Effector memory CD4-positive, alpha-beta T cell (primary cell): ENCODE measurements around the gene PGAM5.

Experiments used
- DNase-seq, 3 donors: peaks; one replicate each; pipeline ENCODE4 v3.0.0-alpha.2; 2020
- H3K27ac ChIP-seq: 2 replicates; pipeline ENCODE4 v1.7.0; 2013; ENCODE audit warnings: mild to moderate bottlenecking, low read length, moderate library complexity; ENCODE audit not compliant: insufficient read depth, poor library complexity, severe bottlenecking
- H3K27me3 ChIP-seq: replicated peaks from 2 replicates; pipeline ENCODE4 v1.7.0; 2013; ENCODE audit warnings: mild to moderate bottlenecking, low read length; ENCODE audit not compliant: insufficient read depth, control insufficient read depth, poor library complexity, severe bottlenecking
- H3K36me3 ChIP-seq: 2 replicates; pipeline ENCODE4 v1.7.0; 2013; ENCODE audit warnings: mild to moderate bottlenecking, low read length, moderate library complexity; ENCODE audit not compliant: control insufficient read depth, insufficient read depth
- H3K4me1 ChIP-seq: 2 replicates; pipeline ENCODE4 v1.7.0; 2013; ENCODE audit warnings: low read length, mild to moderate bottlenecking; ENCODE audit not compliant: control insufficient read depth, insufficient read depth, poor library complexity, severe bottlenecking
- H3K4me3 ChIP-seq: 2 replicates; pipeline ENCODE4 v1.7.0; 2013; ENCODE audit warnings: low read length, low read depth, mild to moderate bottlenecking; ENCODE audit not compliant: insufficient read depth, poor library complexity, severe bottlenecking
- H3K9me3 ChIP-seq: 2 replicates; pipeline ENCODE4 v1.7.0; 2013; ENCODE audit warnings: mild to moderate bottlenecking, low read length, moderate library complexity; ENCODE audit not compliant: control insufficient read depth

Gene PGAM5

GRCh38 chr12:132719141-132719953, 8.7 kb downstream of the PGAM5 start:
- Histone ChIP-seq H3K4me1 (no peaks in the 10 kb centered on the region), H3K36me3 (peaks cover 58% of the 10 kb centered on the region), H3K4me3 (no peak overlapping the region), H3K9me3 (no peaks in the 10 kb centered on the region), H3K27me3 (no peaks in the 10 kb centered on the region), H3K27ac (no peak overlapping the region)
- DNase-seq = no peak

- Histone ChIP-seq H3K9me3 (no peaks in the 10 kb centered on the region), H3K36me3 (peaks cover 58% of the 10 kb centered on the region), H3K4me3 (no peak overlapping the region), H3K27ac (no peak overlapping the region), H3K4me1 (no peaks in the 10 kb centered on the region), H3K27me3 (no peaks in the 10 kb centered on the region)
- DNase-seq = no peak
Observed at GRCh38 chr12:132719954-132720324, 9.3 kb downstream of the PGAM5 start.

GRCh38 chr12:132720606-132721345, 10.1 kb downstream of the PGAM5 start:
- no peaks in the 10 kb centered on the region for H3K9me3 ChIP-seq
- H3K4me1 ChIP-seq = no peaks in the 10 kb centered on the region
- H3K27me3 ChIP-seq = no peaks in the 10 kb centered on the region
- no peak overlapping the region for H3K4me3 ChIP-seq
- no peak for DNase-seq
- H3K27ac ChIP-seq = no peak overlapping the region
- peaks cover 59% of the 10 kb centered on the region for H3K36me3 ChIP-seq

- no peaks in the 10 kb centered on the region for H3K27me3 ChIP-seq
- H3K4me3 ChIP-seq = no peak overlapping the region
- H3K27ac ChIP-seq = no peak overlapping the region
- no peak for DNase-seq
- no peaks in the 10 kb centered on the region for H3K9me3 ChIP-seq
- no peaks in the 10 kb centered on the region for H3K4me1 ChIP-seq
- peaks cover 63% of the 10 kb centered on the region for H3K36me3 ChIP-seq
Observed at GRCh38 chr12:132723015-132723763, 12.5 kb downstream of the PGAM5 start.

GRCh38 chr12:132723764-132724140, 13.1 kb downstream of the PGAM5 start:
- H3K4me3 ChIP-seq = no peak overlapping the region
- H3K27ac ChIP-seq = no peak overlapping the region
- H3K4me1 ChIP-seq = no peaks in the 10 kb centered on the region
- DNase-seq = no peak
- no peaks in the 10 kb centered on the region for H3K27me3 ChIP-seq
- H3K9me3 ChIP-seq = no peaks in the 10 kb centered on the region
- peaks cover 66% of the 10 kb centered on the region for H3K36me3 ChIP-seq

- Histone ChIP-seq H3K27ac (no peak overlapping the region), H3K27me3 (no peaks in the 10 kb centered on the region)
- no peak for DNase-seq
Observed at GRCh38 chr12:132724506-132725241, 14.0 kb downstream of the PGAM5 start.

GRCh38 chr12:132726386-132726785, 15.7 kb downstream of the PGAM5 start:
- Histone ChIP-seq H3K4me3 (no peak overlapping the region), H3K9me3 (no peaks in the 10 kb centered on the region)

More at GRCh38 chr12:132724506-132725241, 14.0 kb downstream of the PGAM5 start:
- Histone ChIP-seq H3K4me1 (no peaks in the 10 kb centered on the region), H3K36me3 (peaks cover 60% of the 10 kb centered on the region), H3K9me3 (no peaks in the 10 kb centered on the region), H3K4me3 (no peak overlapping the region)

GRCh38 chr12:132727091-132727794, 16.6 kb downstream of the PGAM5 start:
- Histone ChIP-seq H3K4me3 (no peak overlapping the region), H3K36me3 (peaks cover 57% of the 10 kb centered on the region), H3K4me1 (no peaks in the 10 kb centered on the region), H3K27ac (no peak overlapping the region), H3K27me3 (no peaks in the 10 kb centered on the region), H3K9me3 (no peaks in the 10 kb centered on the region)
- DNase-seq = no peak

More at GRCh38 chr12:132726386-132726785, 15.7 kb downstream of the PGAM5 start:
- Histone ChIP-seq H3K4me1 (no peaks in the 10 kb centered on the region), H3K36me3 (peaks cover 50% of the 10 kb centered on the region), H3K27me3 (no peaks in the 10 kb centered on the region), H3K27ac (no peak overlapping the region)
- no peak for DNase-seq

- Histone ChIP-seq H3K4me3 (no peak overlapping the region), H3K36me3 (peaks cover 61% of the 10 kb centered on the region), H3K27me3 (no peaks in the 10 kb centered on the region), H3K4me1 (no peaks in the 10 kb centered on the region), H3K9me3 (no peaks in the 10 kb centered on the region), H3K27ac (no peak overlapping the region)
- DNase-seq = no peak
Observed at GRCh38 chr12:132728502-132728901, 17.9 kb downstream of the PGAM5 start.
